HG02571 (cell line): ENCODE data around the gene PFKP.

Source experiments
- ATAC-seq: cut with Tn5 transposase; IDR thresholded peaks from one replicate; pipeline ENCODE4 v1.9.1; 2021; ENCODE audit warnings: mild to moderate bottlenecking, moderate library complexity; ENCODE audit not compliant: unreplicated experiment

The PFKP gene

GRCh38 chr10:3129581-3130340, 62.4 kb downstream of the PFKP start:
- ATAC-seq = no peak

- no peak for ATAC-seq
Observed at GRCh38 chr10:3131098-3131497, 63.8 kb downstream of the PFKP start.

GRCh38 chr10:3132036-3133025, 65.0 kb downstream of the PFKP start:
- no peak for ATAC-seq

GRCh38 chr10:3133948-3134347, 66.6 kb downstream of the PFKP start:
- no peak for ATAC-seq

- no peak for ATAC-seq
Observed at GRCh38 chr10:3135006-3135405, 67.7 kb downstream of the PFKP start.

GRCh38 chr10:3136336-3136735, 69.0 kb downstream of the PFKP start:
- ATAC-seq = no peak

- ATAC-seq = no peak
Observed at GRCh38 chr10:3136763-3137611, 69.6 kb downstream of the PFKP start.

- ATAC-seq = no peak
Observed at GRCh38 chr10:3137958-3138726, 70.8 kb downstream of the PFKP start.

- ATAC-seq = no peak
Observed at GRCh38 chr10:3139216-3139910, 72.0 kb downstream of the PFKP start.

- no peak for ATAC-seq
Observed at GRCh38 chr10:3140280-3140679, 72.9 kb downstream of the PFKP start.

GRCh38 chr10:3141351-3142005, 74.1 kb downstream of the PFKP start:
- ATAC-seq = no peak

GRCh38 chr10:3142146-3142875, 75.0 kb downstream of the PFKP start:
- ATAC-seq = no peak

- ATAC-seq = no peak
Observed at GRCh38 chr10:3143366-3143765, 76.0 kb downstream of the PFKP start.

- no peak for ATAC-seq
Observed at GRCh38 chr10:3143791-3144434, 76.6 kb downstream of the PFKP start.

- no peak for ATAC-seq
Observed at GRCh38 chr10:3145366-3145765, 78.0 kb downstream of the PFKP start.

GRCh38 chr10:3146289-3146688, 78.9 kb downstream of the PFKP start:
- ATAC-seq = no peak

- ATAC-seq = no peak
Observed at GRCh38 chr10:3147117-3147820, 79.9 kb downstream of the PFKP start.
